ENCODE measurements around the gene FAM3D.

Gene FAM3D

DNA sequence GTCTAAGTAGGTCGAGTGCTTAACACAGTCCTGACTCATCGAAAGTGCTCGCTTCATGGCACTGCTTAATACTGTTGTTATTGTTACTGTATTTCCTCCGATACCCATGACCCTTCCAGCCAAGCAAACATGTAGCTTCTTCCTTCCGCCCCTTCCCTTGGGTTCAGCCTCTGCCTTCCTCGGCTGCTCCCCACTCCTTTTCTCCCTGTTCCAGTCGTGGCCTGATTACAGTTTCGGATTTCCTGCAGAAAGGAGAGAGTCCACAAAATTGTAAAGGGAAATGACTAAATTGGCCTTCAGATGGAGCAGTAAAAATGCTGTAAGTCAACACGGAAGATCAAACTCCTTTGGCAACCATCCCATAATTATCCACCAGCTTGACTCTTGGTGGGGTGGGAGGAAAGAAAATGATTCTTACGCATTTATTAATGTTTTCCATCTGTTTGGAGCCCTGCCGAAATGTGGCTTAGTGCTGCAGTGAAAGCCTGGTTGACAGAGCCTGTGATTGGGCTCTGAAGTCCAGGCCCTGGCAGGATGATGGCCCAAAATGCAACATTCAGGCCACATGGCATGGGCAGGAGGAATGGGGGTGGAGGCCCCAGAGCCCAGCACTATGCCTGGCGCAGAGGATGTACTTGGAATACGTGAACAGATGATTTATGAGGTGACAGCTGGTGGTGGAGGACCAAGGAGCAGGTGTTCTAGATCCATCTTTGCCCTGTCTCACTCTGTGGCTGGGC, 37.6 kb downstream of the FAM3D start:
- H3K9ac ChIP-seq (ENCODE audit: low read length), result no peak overlapping the region
- H3K27me3 ChIP-seq (ENCODE audit: control insufficient read depth, insufficient read depth, low read length), result no peaks in the 10 kb centered on the region
- peak overlapping the region; percentile 42 for H3K4me3 ChIP-seq (ENCODE audit: low read length)
- H3K36me3 ChIP-seq (ENCODE audit: control insufficient read depth, insufficient read depth, low read length), result no peaks in the 10 kb centered on the region
- peaks cover 2% of the 10 kb centered on the region for H3K4me1 ChIP-seq (ENCODE audit: control insufficient read depth, insufficient read depth, low read length)
- H3K27ac ChIP-seq (ENCODE audit: low read depth, low read length), result no peak overlapping the region

DNA sequence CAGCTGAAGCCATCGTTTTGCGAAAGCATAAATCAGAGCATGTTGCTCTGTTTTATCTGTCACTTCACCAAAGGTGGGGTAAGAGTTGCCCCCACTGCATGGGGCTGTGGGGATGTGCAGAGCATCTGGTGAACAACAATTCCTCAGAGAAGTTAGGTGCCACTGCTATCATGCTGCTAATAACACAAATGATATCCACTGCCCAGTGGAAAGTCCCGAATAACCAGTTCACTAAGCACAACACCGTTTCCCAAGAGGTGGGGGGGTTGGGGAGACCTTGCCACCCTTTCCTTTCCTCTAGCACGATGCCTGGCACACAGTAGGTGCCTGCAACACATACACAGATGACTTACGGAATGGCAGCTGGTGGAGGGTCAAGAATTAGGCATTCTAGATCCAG, 38.6 kb downstream of the FAM3D start:
- peaks cover 2% of the 10 kb centered on the region for H3K4me1 ChIP-seq (ENCODE audit: control insufficient read depth, insufficient read depth, low read length)
- H3K4me3 ChIP-seq (ENCODE audit: low read length), result no peak overlapping the region
- peak overlapping the region; percentile 34 for H3K9ac ChIP-seq (ENCODE audit: low read length)
- no peaks in the 10 kb centered on the region for H3K27me3 ChIP-seq (ENCODE audit: control insufficient read depth, insufficient read depth, low read length)
- H3K36me3 ChIP-seq (ENCODE audit: control insufficient read depth, insufficient read depth, low read length), result no peaks in the 10 kb centered on the region
- H3K27ac ChIP-seq (ENCODE audit: low read depth, low read length), result no peak overlapping the region

DNA sequence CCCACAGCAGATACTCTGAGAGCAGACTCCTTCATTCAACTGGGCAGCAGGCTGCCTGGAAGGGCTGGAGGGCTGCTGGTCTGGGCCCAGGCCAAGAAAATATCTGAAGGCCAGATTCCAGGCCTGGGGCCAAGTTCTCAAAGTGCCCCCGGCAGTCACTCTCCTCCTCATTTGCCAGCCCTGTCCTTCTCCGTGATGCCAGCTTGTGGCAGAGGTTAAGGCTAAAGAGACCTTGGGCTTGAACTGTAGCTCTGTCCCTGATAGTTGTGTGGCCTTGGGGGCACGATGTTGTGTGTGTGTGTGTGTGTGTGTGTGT, 39.0 kb downstream of the FAM3D start:
- Histone ChIP-seq H3K4me1 (ENCODE audit: control insufficient read depth, insufficient read depth, low read length) (peaks cover 2% of the 10 kb centered on the region), H3K27ac (ENCODE audit: low read depth, low read length) (no peak overlapping the region), H3K27me3 (ENCODE audit: control insufficient read depth, insufficient read depth, low read length) (no peaks in the 10 kb centered on the region), H3K9ac (ENCODE audit: low read length) (no peak overlapping the region), H3K36me3 (ENCODE audit: control insufficient read depth, insufficient read depth, low read length) (no peaks in the 10 kb centered on the region), H3K4me3 (ENCODE audit: low read length) (no peak overlapping the region)

DNA sequence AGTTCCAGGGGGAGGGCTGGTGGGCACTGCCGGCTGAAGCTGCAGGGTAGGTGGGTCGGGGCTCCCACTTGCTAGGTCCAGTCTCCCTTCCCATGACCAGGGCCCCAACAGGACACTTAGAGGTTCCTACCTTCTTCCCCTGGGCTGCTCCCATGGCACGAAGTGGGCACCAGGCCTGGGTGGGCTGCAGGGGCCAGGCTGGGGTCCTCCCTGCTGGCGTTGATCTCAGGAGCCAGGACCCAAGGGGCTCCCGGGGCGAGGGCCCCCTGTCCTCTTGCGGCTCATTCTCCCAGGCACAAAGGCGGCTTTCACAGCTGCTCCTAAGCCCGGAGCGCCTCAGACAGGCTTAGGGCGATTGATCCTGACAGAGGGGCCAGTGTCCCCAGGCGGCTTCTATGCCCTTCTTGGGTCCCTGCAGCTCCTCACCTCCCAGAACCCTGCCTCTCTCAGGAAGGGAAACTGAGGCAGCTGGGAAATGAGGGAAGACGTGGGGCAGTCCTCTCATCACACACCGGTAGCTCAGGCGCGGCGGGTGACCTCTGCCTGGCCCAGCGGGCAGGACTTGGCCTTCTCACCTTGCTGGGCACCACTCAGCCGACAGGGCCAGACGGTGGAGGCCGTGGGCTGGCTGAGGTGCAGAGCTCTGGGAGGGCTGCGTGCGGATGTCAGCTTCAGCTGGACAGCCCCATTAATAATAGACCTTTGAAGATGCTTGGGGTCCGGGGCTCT, 39.6 kb downstream of the FAM3D start:
- no peak overlapping the region for H3K9ac ChIP-seq (ENCODE audit: low read length)
- no peak overlapping the region for H3K27ac ChIP-seq (ENCODE audit: low read depth, low read length)
- H3K27me3 ChIP-seq (ENCODE audit: control insufficient read depth, insufficient read depth, low read length), result no peaks in the 10 kb centered on the region
- no peak overlapping the region for H3K4me3 ChIP-seq (ENCODE audit: low read length)
- H3K36me3 ChIP-seq (ENCODE audit: control insufficient read depth, insufficient read depth, low read length), result no peaks in the 10 kb centered on the region
- H3K4me1 ChIP-seq (ENCODE audit: control insufficient read depth, insufficient read depth, low read length), result peaks cover 2% of the 10 kb centered on the region

DNA sequence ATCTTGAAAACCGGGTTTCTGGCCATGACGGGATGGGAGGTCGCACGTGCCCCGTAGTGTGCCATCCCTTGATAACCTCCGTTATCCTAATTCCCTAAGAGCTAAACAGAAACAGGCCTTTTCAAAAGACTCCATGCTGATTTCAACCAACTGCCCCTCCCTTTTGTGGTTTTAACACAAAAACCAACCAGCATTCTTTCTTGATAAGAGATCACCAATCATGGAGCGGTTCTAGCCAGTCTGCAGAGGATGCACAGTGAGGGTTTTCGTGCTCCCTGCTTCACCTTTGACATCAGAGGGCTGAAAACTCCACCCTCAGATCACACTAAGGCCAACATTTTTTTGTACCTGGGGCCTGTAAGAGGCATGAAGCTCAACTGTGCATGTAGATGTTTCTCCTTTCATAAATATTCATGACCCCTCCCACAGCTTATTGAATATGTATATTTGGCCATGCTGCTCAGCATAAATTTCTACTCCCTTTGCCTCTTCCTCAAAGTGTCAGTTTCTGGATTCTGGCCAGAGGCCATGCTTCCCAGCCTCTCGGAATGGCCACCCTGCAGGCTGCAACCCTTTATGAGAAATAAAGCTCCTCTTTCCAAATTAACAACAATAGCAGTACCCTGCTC, 41.3 kb downstream of the FAM3D start:
- no peaks in the 10 kb centered on the region for H3K27me3 ChIP-seq (ENCODE audit: control insufficient read depth, insufficient read depth, low read length)
- no peak overlapping the region for H3K9ac ChIP-seq (ENCODE audit: low read length)
- H3K36me3 ChIP-seq (ENCODE audit: control insufficient read depth, insufficient read depth, low read length), result no peaks in the 10 kb centered on the region
- H3K27ac ChIP-seq (ENCODE audit: low read depth, low read length), result no peak overlapping the region
- H3K4me3 ChIP-seq (ENCODE audit: low read length), result no peak overlapping the region
- peaks cover 2% of the 10 kb centered on the region for H3K4me1 ChIP-seq (ENCODE audit: control insufficient read depth, insufficient read depth, low read length)

DNA sequence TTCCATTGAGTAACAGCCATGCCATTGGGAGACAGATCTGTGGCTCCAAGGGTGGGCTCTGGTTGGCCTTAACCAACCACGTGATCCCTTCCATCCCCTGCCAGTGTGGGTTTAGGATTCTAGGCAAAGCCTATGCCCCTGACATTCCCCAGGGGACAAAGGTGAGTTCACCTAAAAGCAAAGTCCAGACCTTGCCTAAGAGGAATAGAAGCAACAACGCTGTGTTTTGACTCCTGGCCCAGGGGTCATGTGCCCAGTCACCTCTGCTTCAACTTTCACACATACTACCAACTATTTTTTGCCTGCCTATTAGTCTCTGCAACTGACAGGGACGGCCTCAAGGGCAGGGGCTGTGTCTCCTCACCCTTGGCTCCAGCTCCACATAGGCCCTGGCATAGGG, 42.0 kb downstream of the FAM3D start:
- Histone ChIP-seq H3K27me3 (ENCODE audit: control insufficient read depth, insufficient read depth, low read length) (no peaks in the 10 kb centered on the region), H3K9ac (ENCODE audit: low read length) (no peak overlapping the region), H3K27ac (ENCODE audit: low read depth, low read length) (no peak overlapping the region), H3K4me3 (ENCODE audit: low read length) (no peak overlapping the region), H3K4me1 (ENCODE audit: control insufficient read depth, insufficient read depth, low read length) (peaks cover 2% of the 10 kb centered on the region), H3K36me3 (ENCODE audit: control insufficient read depth, insufficient read depth, low read length) (no peaks in the 10 kb centered on the region)

DNA sequence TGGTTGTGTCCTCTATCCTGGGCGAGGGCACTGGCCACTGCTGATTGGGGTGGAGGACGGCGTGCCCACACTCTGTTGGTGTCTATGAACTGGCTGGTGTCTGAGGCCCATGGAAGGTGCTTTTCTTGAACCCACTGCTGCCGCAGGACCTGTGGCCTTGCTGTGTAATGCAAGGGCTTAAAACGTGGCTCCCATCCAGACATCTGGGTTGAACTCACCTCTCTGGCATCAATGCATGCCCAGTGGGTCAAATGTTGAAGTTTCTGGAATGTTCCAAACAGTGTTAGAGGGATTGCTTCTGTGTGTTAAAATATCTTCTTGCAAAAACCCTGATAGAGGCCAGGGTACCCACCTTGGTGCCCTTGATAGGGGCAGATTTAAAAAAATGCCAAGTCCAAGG, 42.6 kb downstream of the FAM3D start:
- H3K36me3 ChIP-seq (ENCODE audit: control insufficient read depth, insufficient read depth, low read length), result no peaks in the 10 kb centered on the region
- no peaks in the 10 kb centered on the region for H3K27me3 ChIP-seq (ENCODE audit: control insufficient read depth, insufficient read depth, low read length)
- no peak overlapping the region for H3K9ac ChIP-seq (ENCODE audit: low read length)

DNA sequence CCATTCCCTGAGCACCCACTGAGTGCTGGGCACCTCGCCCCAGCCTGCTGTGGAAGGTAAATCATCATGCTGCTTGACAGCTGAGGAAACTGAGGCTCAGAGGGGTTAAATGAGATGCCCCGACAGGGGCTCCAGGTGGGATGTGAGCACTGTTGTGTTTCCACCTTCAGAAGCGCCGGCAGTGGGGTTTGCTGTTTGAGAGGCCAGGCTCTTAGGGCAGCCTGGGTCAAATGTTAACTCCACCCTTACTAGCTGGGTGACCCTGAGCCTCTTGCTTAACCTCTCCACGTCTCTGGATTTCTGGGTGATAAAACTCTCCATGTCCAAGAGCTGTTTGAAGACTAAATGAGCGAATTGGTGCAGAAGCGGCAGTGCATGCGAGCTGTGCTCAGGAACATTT, 43.1 kb downstream of the FAM3D start:
- H3K27ac ChIP-seq (ENCODE audit: low read depth, low read length), result no peak overlapping the region

More for the DNA sequence above, 42.6 kb downstream of the FAM3D start:
- Histone ChIP-seq H3K27ac (ENCODE audit: low read depth, low read length) (no peak overlapping the region), H3K4me1 (ENCODE audit: control insufficient read depth, insufficient read depth, low read length) (peaks cover 2% of the 10 kb centered on the region), H3K4me3 (ENCODE audit: low read length) (no peak overlapping the region)

DNA sequence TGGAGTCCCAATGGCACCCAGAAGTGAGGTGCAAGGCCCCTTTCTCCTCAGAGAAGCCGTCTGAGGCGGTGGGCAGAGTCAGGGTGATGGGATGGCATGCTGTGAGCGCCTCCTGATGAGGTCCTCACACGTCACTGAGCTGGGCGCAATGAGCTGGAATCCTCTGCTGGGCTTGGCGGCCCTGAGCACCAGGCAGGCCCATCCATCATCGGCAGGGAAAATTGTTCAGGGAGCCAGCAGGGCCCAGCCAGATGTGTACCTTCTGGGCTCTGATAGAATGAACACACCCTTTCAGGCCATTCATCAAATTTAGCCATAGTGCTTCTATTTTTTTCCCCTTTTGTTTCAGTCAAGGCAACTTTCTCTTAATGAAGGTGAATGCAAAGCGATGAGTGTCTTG, 43.7 kb downstream of the FAM3D start:
- Histone ChIP-seq H3K27ac (ENCODE audit: low read depth, low read length) (no peak overlapping the region), H3K4me1 (ENCODE audit: control insufficient read depth, insufficient read depth, low read length) (peaks cover 2% of the 10 kb centered on the region), H3K4me3 (ENCODE audit: low read length) (no peak overlapping the region), H3K36me3 (ENCODE audit: control insufficient read depth, insufficient read depth, low read length) (no peaks in the 10 kb centered on the region), H3K9ac (ENCODE audit: low read length) (no peak overlapping the region), H3K27me3 (ENCODE audit: control insufficient read depth, insufficient read depth, low read length) (no peaks in the 10 kb centered on the region)

More for the DNA sequence above, 43.1 kb downstream of the FAM3D start:
- H3K4me3 ChIP-seq (ENCODE audit: low read length), result no peak overlapping the region
- H3K27me3 ChIP-seq (ENCODE audit: control insufficient read depth, insufficient read depth, low read length), result no peaks in the 10 kb centered on the region
- H3K4me1 ChIP-seq (ENCODE audit: control insufficient read depth, insufficient read depth, low read length), result peaks cover 2% of the 10 kb centered on the region
- H3K9ac ChIP-seq (ENCODE audit: low read length), result no peak overlapping the region
- H3K36me3 ChIP-seq (ENCODE audit: control insufficient read depth, insufficient read depth, low read length), result no peaks in the 10 kb centered on the region

DNA sequence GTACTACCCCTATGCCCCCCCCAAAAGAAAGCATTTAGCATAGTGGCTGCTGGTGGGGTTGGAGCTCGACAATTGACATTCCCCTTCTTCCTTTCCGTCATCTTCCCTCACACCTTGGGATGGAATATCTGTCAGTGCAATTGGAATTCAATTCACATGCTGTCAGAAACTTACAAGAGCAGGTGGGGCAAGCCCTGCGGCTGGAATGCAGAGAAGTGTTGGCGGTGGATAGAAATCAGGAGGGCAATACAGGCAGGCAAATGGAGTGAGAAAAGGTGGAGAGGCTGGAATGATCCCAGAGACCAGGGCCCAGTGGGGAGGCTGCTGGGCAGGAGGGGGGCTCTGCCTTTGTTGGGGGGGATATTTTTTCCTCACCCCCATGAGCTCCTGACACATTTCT, 44.1 kb downstream of the FAM3D start:
- Histone ChIP-seq H3K9ac (ENCODE audit: low read length) (no peak overlapping the region), H3K36me3 (ENCODE audit: control insufficient read depth, insufficient read depth, low read length) (no peaks in the 10 kb centered on the region), H3K27me3 (ENCODE audit: control insufficient read depth, insufficient read depth, low read length) (no peaks in the 10 kb centered on the region), H3K4me3 (ENCODE audit: low read length) (no peak overlapping the region), H3K27ac (ENCODE audit: low read depth, low read length) (no peak overlapping the region), H3K4me1 (ENCODE audit: control insufficient read depth, insufficient read depth, low read length) (peaks cover under 1% of the 10 kb centered on the region)

DNA sequence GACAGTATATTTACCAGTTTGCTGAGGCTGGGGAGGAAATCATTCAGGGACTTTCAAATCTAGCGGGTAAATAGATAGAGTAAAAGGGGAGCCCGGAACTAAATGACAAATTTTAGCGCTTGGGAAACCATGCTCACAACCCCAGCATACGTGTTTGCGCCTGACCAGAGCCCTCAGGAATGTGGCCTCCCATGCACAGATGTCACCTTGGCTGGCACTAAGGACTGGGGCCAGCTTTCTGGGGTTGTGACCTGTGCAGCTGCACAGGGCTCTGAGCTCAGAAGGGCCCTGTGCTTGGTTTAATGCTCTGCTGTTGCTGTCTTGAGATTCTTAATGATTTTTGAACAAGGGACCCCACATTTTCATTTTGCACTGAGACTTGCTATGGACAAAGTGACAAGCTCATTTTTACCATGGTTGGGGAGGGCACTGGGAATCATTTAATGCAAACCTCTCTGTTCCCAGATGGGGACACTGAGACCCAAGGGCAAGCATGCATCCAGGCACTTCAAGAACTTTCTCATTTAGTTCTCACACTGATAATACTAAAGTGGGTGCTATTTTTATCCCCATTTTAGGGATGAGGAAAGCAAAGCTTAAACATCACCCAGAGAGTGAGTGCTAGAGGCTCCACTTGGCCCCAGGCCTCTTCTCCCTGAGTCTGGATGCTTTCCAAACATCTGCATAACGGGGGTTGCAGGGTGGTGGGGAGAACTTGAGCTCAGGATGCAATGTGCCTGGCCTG, 45.3 kb downstream of the FAM3D start:
- H3K9ac ChIP-seq (ENCODE audit: low read length), result no peak overlapping the region
- no peaks in the 10 kb centered on the region for H3K27me3 ChIP-seq (ENCODE audit: control insufficient read depth, insufficient read depth, low read length)
- H3K4me1 ChIP-seq (ENCODE audit: control insufficient read depth, insufficient read depth, low read length), result no peaks in the 10 kb centered on the region
- no peak overlapping the region for H3K4me3 ChIP-seq (ENCODE audit: low read length)
- no peaks in the 10 kb centered on the region for H3K36me3 ChIP-seq (ENCODE audit: control insufficient read depth, insufficient read depth, low read length)
- H3K27ac ChIP-seq (ENCODE audit: low read depth, low read length), result no peak overlapping the region

DNA sequence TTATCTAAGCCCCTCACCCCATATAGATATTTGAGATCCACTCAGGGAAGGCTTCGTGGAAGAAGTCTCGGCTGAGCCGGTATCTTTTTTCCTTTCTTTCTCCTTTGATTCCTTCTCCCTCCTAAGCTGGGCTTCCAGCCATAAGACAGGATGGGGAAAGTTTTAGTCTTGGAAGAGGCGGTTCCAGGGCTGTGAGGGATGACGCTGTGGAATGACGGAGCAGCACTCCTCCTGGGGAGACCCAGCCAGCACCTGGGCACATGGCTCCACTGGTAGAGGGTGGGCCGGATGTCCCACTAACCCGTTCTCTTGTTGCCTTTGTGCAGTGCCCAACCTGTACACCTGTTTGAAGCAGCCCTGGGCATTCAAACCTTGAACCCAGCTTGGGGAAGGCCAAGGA, 46.2 kb downstream of the FAM3D start:
- Histone ChIP-seq H3K4me3 (ENCODE audit: low read length) (no peak overlapping the region), H3K27ac (ENCODE audit: low read depth, low read length) (no peak overlapping the region), H3K9ac (ENCODE audit: low read length) (no peak overlapping the region), H3K27me3 (ENCODE audit: control insufficient read depth, insufficient read depth, low read length) (no peaks in the 10 kb centered on the region), H3K36me3 (ENCODE audit: control insufficient read depth, insufficient read depth, low read length) (no peaks in the 10 kb centered on the region), H3K4me1 (ENCODE audit: control insufficient read depth, insufficient read depth, low read length) (no peaks in the 10 kb centered on the region)
